HUDEP-2 (cell line): Measurements from ENCODE around the gene TEX26.

Source experiments
- DNase-seq, 76 experiments: peaks; one replicate each; lab custom pipeline; 2025; ENCODE audit not compliant: unreplicated experiment in 76 of 76; lab: John Stamatoyannopoulos, UW

Gene TEX26

DNA sequence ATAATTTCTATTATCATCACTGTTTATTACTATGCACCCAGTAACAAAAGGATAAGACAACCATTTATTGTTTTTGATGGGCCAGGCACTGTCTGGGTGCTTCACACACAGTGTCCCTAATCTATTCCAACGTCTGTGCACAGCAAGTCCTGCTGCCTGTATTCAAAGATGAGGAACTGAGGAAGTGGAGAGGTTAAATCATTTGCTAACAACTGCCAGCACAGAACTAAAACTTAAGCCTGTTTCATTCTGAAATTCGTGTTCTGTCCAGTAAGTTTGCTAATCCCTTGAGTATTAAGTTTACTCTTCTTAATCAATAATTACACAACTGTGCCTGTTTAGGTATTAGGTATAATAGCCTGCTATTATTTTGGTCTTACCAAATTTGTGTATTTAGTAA is 41.9 kb downstream of the TEX26 start:
- DNase-seq: no peak

DNA sequence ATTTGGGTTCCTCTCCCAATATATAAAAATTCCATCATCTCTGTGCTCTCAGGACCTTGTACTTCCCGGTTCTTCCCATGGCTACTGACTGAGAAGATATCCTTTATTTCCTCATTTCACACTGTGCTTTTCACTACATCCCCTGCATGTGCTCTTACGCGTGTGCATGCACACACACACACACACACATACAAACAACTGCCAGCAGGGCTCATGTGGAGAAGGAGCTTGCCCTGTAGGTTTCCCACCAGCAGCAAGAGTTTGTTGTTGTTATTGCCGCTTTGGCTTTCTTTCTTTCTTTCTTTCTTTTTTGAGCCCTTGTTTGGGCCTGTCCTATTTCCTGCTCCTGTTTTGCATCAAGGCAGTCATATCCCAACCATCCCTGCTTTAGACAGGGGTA is 43.6 kb downstream of the TEX26 start:
- no peak for DNase-seq

DNA sequence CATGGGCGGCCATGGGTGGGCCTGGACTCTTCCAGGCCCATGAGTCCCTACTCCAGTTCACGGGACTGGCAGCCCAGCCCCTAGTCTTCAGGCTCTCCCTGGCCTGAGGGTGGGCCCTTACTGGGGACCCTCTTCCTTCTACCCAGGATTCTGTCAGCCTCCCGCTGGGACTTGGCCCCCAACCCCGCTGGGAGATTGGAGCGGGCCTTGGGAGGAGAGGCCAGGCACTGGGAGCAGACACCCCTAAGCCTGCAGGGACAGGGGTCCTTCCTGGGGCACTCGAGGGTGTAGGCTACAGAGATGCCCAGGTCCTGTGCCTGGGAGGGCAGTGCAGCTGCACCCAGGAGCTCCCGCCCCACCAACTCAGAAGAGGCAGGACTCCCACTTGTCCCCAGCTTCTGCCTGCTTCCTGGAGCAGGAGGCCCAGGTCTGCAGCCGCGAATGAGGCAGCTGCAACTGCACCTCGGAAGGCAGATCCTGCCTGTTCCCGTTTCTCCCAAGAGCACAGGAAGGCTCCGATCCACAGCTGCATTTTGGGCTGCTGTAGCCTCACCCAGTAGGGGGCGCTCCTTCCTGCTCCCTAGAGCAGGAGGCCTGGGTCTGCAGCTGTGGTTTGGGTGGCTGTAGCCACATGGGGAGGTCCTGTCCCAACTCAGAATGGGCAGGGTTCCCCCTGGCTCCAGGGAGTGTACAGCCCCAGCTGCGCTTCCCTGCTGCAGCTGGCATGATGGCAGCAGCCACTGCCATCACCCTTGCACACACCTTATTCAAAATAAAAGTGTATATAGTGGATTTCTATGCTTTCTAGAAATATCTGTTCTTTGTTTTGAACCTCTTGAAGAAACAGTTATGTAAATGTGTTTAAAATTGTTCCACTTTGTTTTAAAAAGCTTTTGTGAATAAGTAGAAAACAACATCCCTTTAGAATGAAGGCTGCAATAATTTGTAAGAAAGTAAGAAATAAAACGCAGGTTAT is 46.8 kb downstream of the TEX26 start:
- DNase-seq: peak in 31 of 76 experiments; percentile 1 to 40 (median 7)

DNA sequence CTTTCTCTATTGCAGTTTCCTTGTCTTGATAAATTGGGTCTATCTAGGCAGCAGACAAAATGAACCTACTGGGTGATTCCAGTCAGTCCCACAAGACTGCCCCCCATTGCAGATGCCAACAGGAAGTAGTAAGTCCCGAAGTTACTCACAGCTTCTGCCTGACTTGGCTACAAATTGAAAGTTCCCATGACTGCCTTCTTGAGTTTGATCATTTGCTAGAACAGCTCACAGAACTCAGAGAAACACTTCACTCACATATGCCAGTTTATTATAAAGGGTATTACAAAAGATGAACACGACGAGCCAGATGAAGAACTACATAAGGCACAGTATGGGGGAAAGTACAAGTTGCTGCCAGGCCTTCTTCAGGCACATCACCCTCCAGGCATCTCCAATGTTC is 50.0 kb downstream of the TEX26 start:
- no peak for DNase-seq

DNA sequence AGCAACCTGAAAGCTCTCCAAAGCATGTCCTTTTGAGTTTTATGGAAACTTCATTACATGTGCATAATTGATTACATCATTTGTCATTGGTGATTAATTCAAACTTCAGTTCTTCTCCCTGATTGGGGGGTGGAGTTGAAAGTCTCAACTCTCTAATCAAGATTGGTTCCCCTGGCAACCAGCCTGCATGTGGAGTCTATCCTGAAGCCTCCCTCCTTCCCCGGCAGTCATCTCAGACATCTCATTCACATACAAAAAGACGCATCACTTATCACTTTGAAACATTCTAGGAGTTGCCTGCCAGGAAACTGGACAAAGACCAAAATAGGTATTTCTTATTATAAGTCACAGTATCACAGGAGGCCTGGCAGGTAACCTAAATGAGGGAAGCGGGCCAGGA is 50.5 kb downstream of the TEX26 start:
- DNase-seq: no peak

DNA sequence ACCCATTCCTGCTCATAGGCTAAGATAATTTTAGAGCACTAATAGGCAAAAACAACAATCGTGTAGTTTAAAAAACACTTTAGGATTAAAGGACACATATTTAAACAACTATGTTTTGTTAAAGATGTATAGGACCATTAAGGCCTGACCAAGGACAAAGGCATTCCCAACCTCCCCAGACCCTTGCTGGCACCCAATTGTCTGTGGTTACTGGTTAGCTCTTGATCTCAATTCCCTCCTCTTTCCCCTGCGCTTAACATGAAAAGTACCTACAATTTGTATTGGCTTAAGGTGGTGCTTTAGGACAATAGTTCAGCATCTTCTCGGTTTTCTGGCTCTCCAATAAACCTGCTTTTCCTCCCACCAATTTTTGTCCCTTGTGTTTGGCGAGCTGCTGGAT is 51.0 kb downstream of the TEX26 start:
- DNase-seq: no peak

DNA sequence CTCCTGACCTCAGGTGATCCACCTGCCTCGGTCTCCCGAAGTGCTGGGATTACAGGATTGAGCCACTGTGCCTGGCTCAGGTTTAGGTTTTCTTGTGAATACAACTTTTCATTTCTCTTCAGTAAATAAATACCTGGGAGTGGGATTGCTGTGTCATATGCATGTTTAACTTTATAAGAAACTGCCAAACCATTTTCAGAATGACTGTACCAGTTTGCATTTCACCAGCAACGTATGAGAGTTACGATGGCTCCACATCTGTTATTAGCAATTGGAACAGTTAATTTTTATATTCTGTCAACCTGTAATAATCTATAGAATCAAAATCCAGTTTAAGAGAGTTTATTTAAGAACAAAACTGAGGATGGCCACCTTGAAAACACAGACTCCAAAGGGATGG is 52.2 kb downstream of the TEX26 start:
- DNase-seq: no peak

DNA sequence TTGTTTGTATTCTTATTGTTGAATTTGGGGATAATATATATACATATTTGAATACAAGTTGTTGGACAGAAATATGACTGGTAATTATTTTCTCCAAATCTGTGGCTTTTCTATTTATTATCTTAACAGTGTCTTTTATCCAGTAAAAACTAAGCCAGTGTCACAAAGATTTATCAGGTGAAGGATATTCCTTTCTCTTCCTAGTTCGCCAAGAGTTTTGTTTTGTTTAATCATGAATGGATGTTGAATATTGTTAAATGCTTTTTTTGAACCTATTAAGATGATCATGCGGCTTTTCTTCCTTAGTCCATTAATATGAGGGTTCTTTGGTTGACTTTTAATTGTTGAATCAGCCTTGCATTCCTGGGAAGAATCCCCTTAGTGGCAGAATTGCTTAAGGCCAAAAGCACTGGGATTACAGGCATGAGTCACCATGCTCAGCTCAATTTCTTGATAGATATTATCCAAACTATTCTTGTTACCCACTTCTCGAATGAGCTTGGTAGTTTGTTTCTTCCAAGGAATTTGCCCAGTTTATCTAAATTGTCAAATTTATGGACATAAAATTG is 53.3 kb downstream of the TEX26 start:
- DNase-seq: no peak

DNA sequence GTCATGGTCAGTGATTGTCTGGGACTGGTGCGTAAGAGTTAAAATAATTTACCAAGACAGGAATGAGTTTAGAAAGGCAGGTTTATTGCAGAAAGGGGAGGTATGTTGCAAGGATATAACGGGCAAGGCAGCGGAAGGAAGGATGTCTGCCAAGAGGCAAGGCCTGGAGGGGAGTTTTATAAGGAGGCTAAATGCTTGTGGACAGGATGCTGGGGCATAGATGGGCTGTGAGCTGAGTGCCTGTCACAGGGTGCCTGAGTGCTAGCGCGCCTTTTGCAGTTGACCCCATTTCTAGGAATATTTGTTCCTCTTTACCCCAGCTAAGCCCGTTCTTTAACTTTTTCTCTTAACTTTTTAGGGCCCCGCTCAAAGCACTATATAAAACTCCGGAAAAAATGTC is 58.7 kb downstream of the TEX26 start:
- DNase-seq: no peak

DNA sequence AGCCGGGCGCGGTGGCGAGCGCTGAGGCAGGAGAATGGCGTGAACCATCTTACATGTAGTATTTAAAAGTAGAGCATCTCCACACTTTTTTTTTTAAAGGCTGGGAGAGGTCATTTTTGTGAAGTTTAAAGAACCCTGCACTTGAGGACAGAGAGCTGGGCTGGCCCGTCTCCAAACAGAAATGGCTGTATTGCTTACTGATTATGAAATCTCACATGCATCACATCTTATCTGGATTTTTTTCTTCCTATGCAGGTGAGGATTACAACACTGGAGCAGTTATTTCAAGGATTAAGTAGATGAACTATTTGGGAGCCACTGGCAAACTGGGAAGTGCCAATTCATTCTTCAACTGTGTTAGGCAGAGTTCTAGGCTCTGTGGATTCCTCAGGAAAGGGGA is 59.5 kb downstream of the TEX26 start:
- DNase-seq: no peak

DNA sequence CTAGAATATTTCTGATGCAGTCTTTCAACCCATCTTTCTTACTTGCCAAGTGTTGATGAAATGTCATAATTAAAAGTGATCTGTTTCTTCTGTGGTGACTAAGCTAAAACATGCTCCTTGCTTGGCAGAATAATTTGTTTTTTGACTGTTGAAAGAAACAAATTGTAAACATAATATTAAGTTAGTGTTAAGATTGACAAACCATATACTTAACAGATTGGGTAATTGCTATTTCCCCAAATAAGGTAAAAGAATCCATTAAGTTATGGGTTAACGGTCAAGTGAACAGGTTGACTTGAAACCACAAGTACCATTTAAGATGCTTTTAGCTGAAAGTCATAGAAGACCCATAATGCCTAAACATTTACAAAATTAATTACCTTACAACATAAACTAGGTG is 62.9 kb downstream of the TEX26 start:
- no peak for DNase-seq

DNA sequence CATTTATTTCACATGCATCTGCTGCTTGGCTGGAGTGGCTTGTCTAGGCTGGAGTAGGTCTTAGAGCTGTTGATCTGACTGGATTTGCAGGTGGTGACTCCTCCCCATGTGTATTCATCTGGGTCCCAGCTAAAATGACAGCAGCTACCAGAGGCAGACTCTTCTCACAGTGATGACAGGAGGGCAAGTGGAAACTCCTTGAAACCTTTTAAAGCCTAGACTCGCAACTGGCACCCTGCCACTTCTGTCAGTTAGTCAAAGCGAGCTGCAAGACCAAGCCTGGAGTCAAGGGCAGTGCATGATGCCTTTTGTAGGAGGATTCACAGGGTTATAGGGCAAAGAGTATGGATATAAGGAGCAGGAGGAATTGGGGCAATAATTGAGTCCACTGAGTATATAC is 65.2 kb downstream of the TEX26 start:
- DNase-seq: no peak

DNA sequence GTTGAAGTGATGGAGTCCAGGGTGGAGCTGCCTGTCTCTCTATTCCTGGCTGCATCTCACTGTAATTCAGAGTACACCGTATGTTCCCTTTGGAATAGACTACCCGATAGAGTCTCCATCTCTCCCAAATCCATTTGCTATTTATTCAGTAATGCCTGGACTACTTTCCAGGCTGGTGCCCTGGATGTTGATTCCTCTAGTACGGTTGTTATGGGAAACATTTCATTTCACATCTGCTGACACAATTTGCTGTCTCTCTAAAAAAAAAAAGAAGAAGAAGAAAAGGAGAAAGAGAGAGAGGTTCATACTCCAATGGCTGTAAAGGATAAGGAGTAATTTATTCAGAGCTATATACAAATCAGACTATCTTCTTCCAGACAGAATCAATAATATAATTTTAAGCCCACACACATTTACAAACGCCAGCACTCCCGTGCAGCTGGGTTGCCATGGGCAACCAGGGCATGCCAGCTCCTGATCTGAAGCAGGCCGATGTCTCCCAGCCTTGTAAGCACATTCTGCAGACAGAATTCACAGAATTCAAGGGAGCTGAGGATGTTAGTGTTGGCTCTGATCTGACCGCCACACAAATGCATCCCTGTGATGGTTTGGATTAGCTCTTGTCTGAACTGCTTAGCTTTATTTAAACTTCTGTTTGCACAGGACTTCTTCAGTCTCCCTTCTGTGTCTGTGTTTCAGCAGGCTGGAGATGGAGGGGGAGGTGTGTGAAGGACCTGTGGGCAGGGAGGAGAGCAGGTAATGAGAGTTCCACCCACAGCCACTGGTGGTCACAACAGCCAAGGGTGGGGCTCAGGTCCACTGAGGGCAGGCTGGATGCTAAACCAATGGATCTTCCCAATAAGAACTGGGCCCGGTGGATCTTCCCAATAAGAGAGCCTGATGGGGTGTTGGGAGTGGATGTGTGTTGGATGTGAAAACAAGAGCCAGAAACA is 66.0 kb downstream of the TEX26 start:
- DNase-seq: no peak

DNA sequence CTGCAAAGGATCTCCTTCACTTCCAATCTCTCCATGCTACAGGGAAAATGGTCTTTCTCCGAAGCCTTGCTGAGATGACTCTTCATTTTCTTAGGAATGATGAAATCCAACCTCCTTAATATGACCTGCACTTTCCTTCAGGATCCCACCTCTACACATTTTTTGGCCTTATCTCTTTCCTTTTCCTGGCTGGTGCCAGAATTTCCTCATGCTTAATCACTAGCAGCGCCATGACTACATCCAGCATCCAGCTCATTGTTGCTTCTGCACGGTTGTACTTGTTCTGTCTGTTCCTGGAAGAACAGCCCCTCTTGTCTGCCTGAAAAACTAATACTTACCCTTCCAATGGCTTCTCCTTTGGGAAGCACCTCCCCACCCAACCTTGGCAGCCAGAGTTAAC is 68.4 kb downstream of the TEX26 start:
- no peak for DNase-seq

DNA sequence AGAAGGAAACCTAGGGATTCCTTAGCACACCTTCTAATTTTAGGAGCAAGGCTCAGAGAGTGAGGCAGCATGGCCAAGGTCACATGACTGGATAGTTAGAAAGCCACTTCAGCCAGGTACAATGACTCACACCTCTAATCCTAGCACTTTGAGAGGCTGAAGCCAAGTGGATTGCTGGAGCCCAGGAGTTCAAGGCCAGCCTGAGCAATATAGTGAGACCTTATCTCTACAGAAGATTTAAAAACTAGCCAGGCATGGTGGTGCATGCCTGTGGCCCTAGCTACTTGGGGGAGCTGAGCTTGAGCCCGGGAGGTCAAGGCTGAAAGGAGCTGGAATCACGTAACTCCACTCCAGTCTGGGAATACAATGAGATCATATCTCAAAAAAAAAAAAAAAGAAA is 69.2 kb downstream of the TEX26 start:
- no peak for DNase-seq

DNA sequence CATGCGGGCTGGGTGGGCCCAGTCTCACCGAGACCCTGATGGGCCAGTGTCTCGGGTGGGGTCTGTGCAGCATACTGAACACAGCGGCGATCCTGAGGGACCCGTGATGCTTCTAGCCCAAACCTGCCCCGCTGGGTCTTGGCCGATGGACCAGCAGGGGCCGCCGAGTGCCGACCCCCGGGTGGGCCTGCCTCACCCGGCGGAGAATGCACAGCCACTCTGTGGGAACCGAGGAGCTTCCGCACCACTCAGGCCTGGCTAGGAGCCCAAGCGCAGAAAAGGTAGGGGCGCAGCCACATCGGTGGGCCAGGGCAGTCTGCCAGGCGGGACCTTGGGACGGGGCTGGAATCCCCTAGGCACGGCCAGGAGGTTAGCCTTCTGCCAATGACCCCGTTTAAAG is 72.6 kb downstream of the TEX26 start:
- no peak for DNase-seq

DNA sequence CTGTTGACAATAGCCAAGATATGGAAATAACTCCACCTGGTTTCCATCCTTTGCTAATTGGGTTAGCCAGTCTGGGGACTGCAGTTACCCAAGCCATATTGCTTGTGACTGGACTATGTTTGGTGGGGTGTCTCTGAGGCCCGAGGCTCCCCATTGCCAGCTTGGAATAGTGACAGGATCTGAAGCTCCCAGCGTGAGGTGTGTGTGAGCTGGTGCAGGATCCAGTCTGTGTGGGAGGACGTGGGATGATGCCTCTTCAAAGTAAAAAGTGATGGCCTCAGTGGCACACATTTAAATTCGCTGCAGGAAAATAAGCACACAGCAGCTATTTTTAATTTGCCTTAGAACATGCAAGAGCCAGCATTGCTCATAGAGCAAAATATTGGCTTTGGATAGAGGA is 75.0 kb downstream of the TEX26 start:
- no peak for DNase-seq

DNA sequence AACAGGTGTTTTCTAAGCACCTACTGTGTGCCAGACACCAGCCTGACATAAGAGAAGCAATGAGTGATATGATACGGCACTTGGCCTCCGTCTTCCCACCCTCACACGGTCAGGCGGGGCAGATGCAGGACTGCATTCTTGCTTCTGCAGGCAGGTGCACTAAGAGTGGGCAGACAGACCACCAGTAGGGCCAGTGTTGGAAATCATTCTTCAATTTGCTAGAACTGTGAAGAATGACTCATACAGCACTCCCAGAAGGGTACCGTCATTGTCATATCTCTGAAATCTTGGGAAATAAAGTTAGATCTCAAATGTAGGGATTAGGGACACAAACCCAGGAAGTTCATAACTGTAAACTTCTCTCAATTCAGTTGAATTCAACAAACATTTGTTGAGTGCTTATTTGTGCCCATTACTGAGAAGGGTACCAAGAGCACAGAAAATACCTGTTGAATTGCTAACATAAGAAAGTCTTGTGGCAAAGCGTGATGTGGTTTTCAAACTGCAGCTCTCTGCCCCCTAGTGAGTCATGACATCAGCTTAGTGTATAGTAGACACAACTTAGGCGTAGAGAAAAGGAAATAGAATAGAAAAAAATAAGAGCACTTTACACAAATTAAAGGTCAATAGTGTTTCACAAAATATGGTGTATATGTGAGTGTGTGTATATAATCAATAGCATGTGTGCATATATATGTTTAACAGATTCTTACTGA is 76.1 kb downstream of the TEX26 start:
- DNase-seq: no peak

DNA sequence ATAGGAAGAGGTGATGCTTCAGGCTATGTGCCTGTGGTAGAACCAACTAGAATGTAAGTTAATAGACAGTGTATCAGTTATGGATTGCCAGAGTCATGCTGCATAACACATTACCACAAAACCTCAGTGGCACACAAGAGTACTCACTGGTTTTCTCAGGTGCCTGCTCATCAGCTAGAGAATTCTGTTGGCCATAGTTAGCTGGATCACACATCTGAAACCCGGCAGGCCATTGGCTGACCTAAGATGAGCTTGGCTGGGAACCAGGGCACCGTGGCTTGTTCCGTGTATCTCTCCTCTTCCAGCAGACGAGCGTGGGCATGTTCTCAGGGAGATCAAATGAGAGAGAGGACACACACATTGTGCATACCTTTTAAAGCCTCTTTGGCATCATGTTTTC is 76.7 kb downstream of the TEX26 start:
- DNase-seq: no peak

DNA sequence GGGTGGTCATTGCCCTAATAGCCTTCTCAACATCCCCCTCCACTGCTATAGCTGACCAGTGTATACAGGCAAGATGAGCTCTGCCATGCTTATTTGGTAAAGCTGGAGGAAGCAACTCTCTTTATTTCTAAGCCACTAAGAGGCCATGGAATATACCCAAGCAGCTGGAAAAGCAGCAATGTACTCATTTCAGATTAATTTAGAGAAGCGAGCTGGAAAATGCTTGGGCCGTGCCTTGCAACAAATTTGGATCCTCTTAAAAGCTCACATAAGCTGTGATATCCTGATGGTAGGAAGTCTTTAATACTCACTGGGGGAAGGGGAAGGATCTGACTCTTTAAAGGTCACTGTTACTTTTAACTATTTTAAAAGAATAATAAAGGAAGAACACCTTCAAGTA is 77.8 kb downstream of the TEX26 start:
- DNase-seq: no peak
